HFFc6 (cell line): Measurements from ENCODE around the gene CERK. TPM values are rescaled to one million over a fixed set of nuclear protein-coding genes. Genes with fewer than 3 reads are reported as not detected.

Source experiments
- DNase-seq: peaks from one replicate; pipeline ENCODE4 v3.0.0-alpha.2; 2018
- H3K27ac Mint-ChIP-seq: 2 replicates; pipeline ENCODE4 v1.8.0; 2020; ENCODE audit warnings: mild to moderate bottlenecking, mixed read lengths
- H3K27me3 Mint-ChIP-seq: 2 replicates; pipeline ENCODE4 v1.8.0; 2021; ENCODE audit warnings: mild to moderate bottlenecking, moderate library complexity, mixed read lengths; ENCODE audit not compliant: insufficient read depth
- H3K36me3 Mint-ChIP-seq: 2 replicates; pipeline ENCODE4 v1.8.0; 2021; ENCODE audit warnings: low read depth, mixed read lengths
- H3K4me1 Mint-ChIP-seq: 2 replicates; pipeline ENCODE4 v1.8.0; 2020; ENCODE audit warnings: low read depth, mixed read lengths
- H3K4me3 Mint-ChIP-seq: 2 replicates; pipeline ENCODE4 v1.8.0; 2020; ENCODE audit warnings: mild to moderate bottlenecking, moderate library complexity, mixed read lengths
- H3K9me3 Mint-ChIP-seq: 2 replicates; pipeline ENCODE4 v1.8.0; 2020; ENCODE audit warnings: mild to moderate bottlenecking, mixed read lengths
- CTCF ChIP-seq: fragments of 200-600 bp; sonication (generic); IDR thresholded peaks from 2 replicates; pipeline ENCODE4 v1.5.0; 2021; ENCODE audit warnings: antibody characterized with exemption, mild to moderate bottlenecking
- total RNA-seq, 6 experiments: library from RNA; stranded (reverse); fragmentation: NEBNext Ultra II Directional; extraction: Animal tissue kit (Norgen Biotek cat#: 25700); gene quantifications; 2 replicates in 1 of 6; 3 replicates in 5 of 6; pipeline ENCODE4 v1.2.3, GENCODE V29; 2021

CERK gene
- total RNA-seq, 6 experiments from 2014 or later, result 49.1 to 54.8 (median 52.0) TPM

- Mint-ChIP-seq H3K27ac (no peak overlapping the region), H3K4me3 (no peak overlapping the region), H3K9me3 (no peaks in the 10 kb centered on the region), H3K4me1 (no peaks in the 10 kb centered on the region), H3K27me3 (no peaks in the 10 kb centered on the region; the same call in 1 of the 2 replicates), H3K36me3 (no peaks in the 10 kb centered on the region)
- TF ChIP-seq CTCF, result no peak
- no peak for DNase-seq
These were observed 64.8 kb downstream of the CERK start for GRCh38 chr22:46673205-46673604.

DNA sequence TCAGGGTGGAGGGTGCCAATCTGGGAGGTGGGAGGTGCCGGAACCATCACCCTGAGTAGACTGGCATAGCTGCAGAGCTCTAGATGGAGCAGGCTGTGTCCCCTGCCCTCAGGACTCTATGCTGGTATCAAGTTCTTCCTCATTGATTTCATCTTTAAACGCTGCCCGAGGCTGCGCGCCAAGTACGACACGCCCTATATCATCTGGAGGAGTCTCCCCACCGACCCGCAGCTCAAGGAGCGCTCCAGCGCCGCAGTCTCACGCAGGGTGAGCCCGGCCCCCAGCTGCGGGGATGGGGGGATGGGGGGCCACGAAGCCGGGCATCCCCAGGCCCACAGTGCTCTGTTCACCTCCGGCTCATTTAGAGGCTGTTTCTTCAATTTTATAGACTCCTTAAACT lies 65.3 kb downstream of the CERK start:
- no peak overlapping the region for H3K27ac Mint-ChIP-seq
- no peaks in the 10 kb centered on the region for H3K9me3 Mint-ChIP-seq
- no peaks in the 10 kb centered on the region; the same call in 1 of the 2 replicates for H3K27me3 Mint-ChIP-seq
- no peaks in the 10 kb centered on the region for H3K36me3 Mint-ChIP-seq
- no peak for TF ChIP-seq CTCF
- no peak overlapping the region for H3K4me3 Mint-ChIP-seq
- no peaks in the 10 kb centered on the region for H3K4me1 Mint-ChIP-seq
- DNase-seq, result no peak

- H3K27me3 Mint-ChIP-seq, result peaks cover 2% of the 10 kb centered on the region; the same call in 1 of the 2 replicates
- no peak overlapping the region for H3K27ac Mint-ChIP-seq
- H3K4me3 Mint-ChIP-seq, result no peak overlapping the region
- H3K4me1 Mint-ChIP-seq, result no peaks in the 10 kb centered on the region
- TF ChIP-seq CTCF, result no peak
- no peaks in the 10 kb centered on the region for H3K9me3 Mint-ChIP-seq
- H3K36me3 Mint-ChIP-seq, result no peaks in the 10 kb centered on the region
- DNase-seq, result no peak
These were observed 66.1 kb downstream of the CERK start for GRCh38 chr22:46671824-46672432.

- TF ChIP-seq CTCF, result no peak
- H3K36me3 Mint-ChIP-seq, result no peaks in the 10 kb centered on the region
- no peaks in the 10 kb centered on the region for H3K4me1 Mint-ChIP-seq
- H3K27ac Mint-ChIP-seq, result no peak overlapping the region
- H3K27me3 Mint-ChIP-seq, result peaks cover 2% of the 10 kb centered on the region
- no peak overlapping the region for H3K4me3 Mint-ChIP-seq
- no peaks in the 10 kb centered on the region for H3K9me3 Mint-ChIP-seq
- DNase-seq, result no peak
These were observed 68.9 kb downstream of the CERK start for GRCh38 chr22:46669201-46669600.

DNA sequence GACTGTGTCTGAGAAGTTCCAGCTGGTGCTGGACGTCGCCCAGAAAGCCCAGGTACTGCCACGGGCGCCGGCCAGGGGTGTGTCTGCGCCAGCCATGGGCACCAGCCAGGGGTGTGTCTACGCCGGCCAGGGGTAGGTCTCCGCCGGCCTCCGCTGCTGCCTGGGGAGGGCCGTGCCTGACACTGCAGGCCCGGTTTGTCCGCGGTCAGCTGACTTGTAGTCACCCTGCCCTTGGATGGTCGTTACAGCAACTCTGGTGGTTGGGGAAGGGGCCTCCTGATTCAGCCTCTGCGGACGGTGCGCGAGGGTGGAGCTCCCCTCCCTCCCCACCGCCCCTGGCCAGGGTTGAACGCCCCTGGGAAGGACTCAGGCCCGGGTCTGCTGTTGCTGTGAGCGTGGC lies 69.9 kb downstream of the CERK start:
- no peaks in the 10 kb centered on the region for H3K36me3 Mint-ChIP-seq
- no peak for DNase-seq
- TF ChIP-seq CTCF, result no peak
- H3K4me3 Mint-ChIP-seq, result no peak overlapping the region
- peaks cover 2% of the 10 kb centered on the region for H3K27me3 Mint-ChIP-seq
- H3K4me1 Mint-ChIP-seq, result no peaks in the 10 kb centered on the region
- H3K27ac Mint-ChIP-seq, result no peak overlapping the region
- H3K9me3 Mint-ChIP-seq, result no peaks in the 10 kb centered on the region

DNA sequence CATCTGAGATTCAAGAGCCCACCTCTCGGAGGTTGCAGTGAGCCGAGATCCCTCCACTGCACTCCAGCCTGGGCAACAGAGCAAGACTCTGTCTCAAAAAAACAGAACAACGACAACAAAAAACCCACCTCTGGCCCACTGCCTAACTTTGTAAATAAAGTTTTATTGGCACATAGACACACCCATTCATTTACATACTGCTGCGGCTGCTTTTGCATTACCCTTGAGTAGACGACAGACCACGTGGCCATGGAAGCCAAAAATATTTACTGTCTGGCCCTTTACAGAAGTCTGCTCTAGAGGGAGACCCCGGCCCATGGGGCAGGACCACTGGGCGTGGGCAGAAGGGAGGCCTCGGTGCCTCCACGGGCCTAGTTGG lies 70.8 kb downstream of the CERK start:
- Mint-ChIP-seq H3K4me1 (no peaks in the 10 kb centered on the region), H3K36me3 (no peaks in the 10 kb centered on the region), H3K27me3 (peaks cover 2% of the 10 kb centered on the region), H3K9me3 (no peaks in the 10 kb centered on the region), H3K27ac (no peak overlapping the region), H3K4me3 (no peak overlapping the region)
- TF ChIP-seq CTCF, result no peak
- DNase-seq, result no peak
